SKM-1 (cell line): ENCODE results near the gene PRSS27.
"Not testable (repeated sequence)": the region's sequence is repeated elsewhere in the genome, so short reads cannot be mapped to it uniquely, and the experiment has no call there.

Source experiments
- DNase-seq: peaks from one replicate; lab custom pipeline; 2025; ENCODE audit not compliant: unreplicated experiment; lab: John Stamatoyannopoulos, UW

Gene PRSS27

GRCh38 chr16:2698103-2698870 lies 21.7 kb downstream of the PRSS27 start:
- DNase-seq, result no peak

GRCh38 chr16:2697401-2697948 lies 22.5 kb downstream of the PRSS27 start:
- DNase-seq, result no peak

GRCh38 chr16:2696601-2697250 lies 23.3 kb downstream of the PRSS27 start:
- DNase-seq, result not testable (repeated sequence)

- DNase-seq, result no peak
Measured at GRCh38 chr16:2692948-2693651, 26.9 kb downstream of the PRSS27 start.

- DNase-seq, result no peak
Measured at GRCh38 chr16:2692251-2692947, 27.6 kb downstream of the PRSS27 start.

- no peak for DNase-seq
Measured at GRCh38 chr16:2691491-2692248, 28.4 kb downstream of the PRSS27 start.

- DNase-seq, result no peak
Measured at GRCh38 chr16:2690852-2691251, 29.2 kb downstream of the PRSS27 start.

- no peak for DNase-seq
Measured at GRCh38 chr16:2689968-2690801, 29.8 kb downstream of the PRSS27 start.

- DNase-seq, result not testable (repeated sequence)
Measured at GRCh38 chr16:2689422-2689821, 30.6 kb downstream of the PRSS27 start.

- no peak for DNase-seq
Measured at GRCh38 chr16:2687531-2688308, 32.3 kb downstream of the PRSS27 start.

- DNase-seq, result peak; percentile 74
Measured at GRCh38 chr16:2686912-2687507, 33.0 kb downstream of the PRSS27 start.

GRCh38 chr16:2686075-2686474 lies 33.9 kb downstream of the PRSS27 start:
- not testable (repeated sequence) for DNase-seq

- DNase-seq, result not testable (repeated sequence)
Measured at GRCh38 chr16:2683041-2683440, 37.0 kb downstream of the PRSS27 start.

- DNase-seq, result peak; percentile 91
Measured at GRCh38 chr16:2682209-2683021, 37.6 kb downstream of the PRSS27 start, which contains the start of gene KCTD5. KCTD5 (plus strand) TSS chr16:2682523; CDS start chr16:2682549, 26 bp downstream.

GRCh38 chr16:2680360-2680759 lies 39.7 kb downstream of the PRSS27 start:
- not testable (repeated sequence) for DNase-seq

- not testable (repeated sequence) for DNase-seq
Measured at GRCh38 chr16:2679902-2680301, 40.1 kb downstream of the PRSS27 start.
